Measurements from ENCODE around the gene PCK1.

Gene PCK1

GRCh38 chr20:57598060-57598459 is 37.1 kb downstream of the PCK1 start:
- TF ChIP-seq TAF1 (IDR thresholded peaks at IDR 0.05; ENCODE audit: borderline replicate concordance, insufficient read depth, low read length), result no peak

GRCh38 chr20:57598491-57598890 is 37.6 kb downstream of the PCK1 start:
- no peak for TF ChIP-seq FOXP2 (optimal IDR thresholded peaks at IDR 0.05; ENCODE audit: borderline replicate concordance, extremely low read depth, extremely low read length, insufficient read depth)
- no peak for TF ChIP-seq SIN3A (IDR thresholded peaks at IDR 0.05; ENCODE audit: borderline replicate concordance, insufficient read depth, low read length)
- TF ChIP-seq REST (IDR thresholded peaks at IDR 0.05; ENCODE audit: insufficient read depth in 1 of 2, low read depth in 2 of 2, low read length in 2 of 2), result no peak
- no peak for TF ChIP-seq POLR2AphosphoS5 (IDR thresholded peaks at IDR 0.05; ENCODE audit: low read depth, low read length)
- TF ChIP-seq TAF1 (IDR thresholded peaks at IDR 0.05; ENCODE audit: borderline replicate concordance, insufficient read depth, low read length), result no peak

GRCh38 chr20:57600320-57601210 is 39.7 kb downstream of the PCK1 start:
- no peak for TF ChIP-seq TAF1 (IDR thresholded peaks at IDR 0.05; ENCODE audit: borderline replicate concordance, insufficient read depth, low read length)
- TF ChIP-seq REST (IDR thresholded peaks at IDR 0.05; ENCODE audit: insufficient read depth in 1 of 2, low read depth in 2 of 2, low read length in 2 of 2), result no peak
- no peak for TF ChIP-seq POLR2AphosphoS5 (IDR thresholded peaks at IDR 0.05; ENCODE audit: low read depth, low read length)

GRCh38 chr20:57601211-57601570 is 40.3 kb downstream of the PCK1 start:
- no peak for TF ChIP-seq TAF1 (IDR thresholded peaks at IDR 0.05; ENCODE audit: borderline replicate concordance, insufficient read depth, low read length)
- TF ChIP-seq REST (IDR thresholded peaks at IDR 0.05; ENCODE audit: insufficient read depth in 1 of 2, low read depth in 2 of 2, low read length in 2 of 2), result no peak
- no peak for TF ChIP-seq POLR2AphosphoS5 (IDR thresholded peaks at IDR 0.05; ENCODE audit: low read depth, low read length)

GRCh38 chr20:57601737-57602136 is 40.8 kb downstream of the PCK1 start:
- TF ChIP-seq TAF1 (IDR thresholded peaks at IDR 0.05; ENCODE audit: borderline replicate concordance, insufficient read depth, low read length) (no peak), FOXP2 (optimal IDR thresholded peaks at IDR 0.05; ENCODE audit: borderline replicate concordance, extremely low read depth, extremely low read length, insufficient read depth) (no peak), REST (IDR thresholded peaks at IDR 0.05; ENCODE audit: insufficient read depth in 1 of 2, low read depth in 2 of 2, low read length in 2 of 2) (no peak), POLR2AphosphoS5 (IDR thresholded peaks at IDR 0.05; ENCODE audit: low read depth, low read length) (no peak), SIN3A (IDR thresholded peaks at IDR 0.05; ENCODE audit: borderline replicate concordance, insufficient read depth, low read length) (no peak)
